Large intestine (tissue), 3 donors: ENCODE results near the gene IQCB1. TPM values are rescaled to one million over a fixed set of nuclear protein-coding genes. Genes with fewer than 3 reads are reported as not detected.
A peak's percentile ranks its signal among the peaks of the same experiment; 100 is the strongest.
"Not testable (repeated sequence)": the region's sequence is repeated elsewhere in the genome, so short reads cannot be mapped to it uniquely, and the experiment has no call there.

Experiments
- DNase-seq, 2 donors: peaks; one replicate each; pipeline versions ENCODE4 v3.0.0 to v3.0.0-alpha.2; 2013
- H3K27ac ChIP-seq: one replicate; pipeline ENCODE4 v1.5.1; 2013; ENCODE audit warnings: low read length
- H3K27me3 ChIP-seq: 2 replicates; pipeline ENCODE4 v1.6.1; 2013; ENCODE audit warnings: low read length; ENCODE audit not compliant: control insufficient read depth, insufficient read depth
- H3K36me3 ChIP-seq: 2 replicates; pipeline ENCODE4 v1.6.1; 2013; ENCODE audit warnings: low read length; ENCODE audit not compliant: control insufficient read depth, insufficient read depth
- H3K4me1 ChIP-seq: one replicate; pipeline ENCODE4 v1.6.1; 2013; ENCODE audit warnings: low read length; ENCODE audit not compliant: control insufficient read depth, insufficient read depth
- H3K4me3 ChIP-seq: one replicate; pipeline ENCODE4 v1.5.1; 2013; ENCODE audit warnings: low read length
- H3K9me3 ChIP-seq: one replicate; pipeline ENCODE4 v1.6.1; 2013; ENCODE audit warnings: mild to moderate bottlenecking, low read depth, low read length, moderate library complexity; ENCODE audit not compliant: control insufficient read depth
- WGBS: methylation state at CpG from one replicate; pipeline ENCODE4 v1.1.5; 2013; ENCODE audit warnings: low lambda C conversion rate; ENCODE audit not compliant: insufficient coverage; 5-methylcytosine and 5-hydroxymethylcytosine counted together
- polyA plus RNA-seq: library from polyadenylated mRNA; unstranded; fragments of 120-200 nt; gene quantifications from one replicate; pipeline ENCODE4 v1.2.1, GENCODE V29; 2013

IQCB1 gene
- polyA plus RNA-seq, 1 donor: 33.7 TPM

- Histone ChIP-seq H3K4me1 (no peaks in the 10 kb centered on the region), H3K9me3 (no peaks in the 10 kb centered on the region), H3K27ac (no peak overlapping the region), H3K27me3 (no peaks in the 10 kb centered on the region), H3K36me3 (peaks cover 26% of the 10 kb centered on the region), H3K4me3 (no peak overlapping the region)
- DNase-seq: no peak
Measured at GRCh38 chr3:121817753-121818152, 17.1 kb downstream of the IQCB1 start.

- H3K27me3 ChIP-seq: no peaks in the 10 kb centered on the region
- H3K4me1 ChIP-seq: peaks cover 4% of the 10 kb centered on the region
- DNase-seq: peak in 1 of 2 donors; percentile 34
- H3K27ac ChIP-seq: no peak overlapping the region
- peaks cover 12% of the 10 kb centered on the region for H3K36me3 ChIP-seq
- no CpG with 5 or more reads among the region's 1 CpG for WGBS
- no peaks in the 10 kb centered on the region for H3K9me3 ChIP-seq
- no peak overlapping the region for H3K4me3 ChIP-seq
Measured at GRCh38 chr3:121809249-121809648, 25.6 kb downstream of the IQCB1 start.

- peaks cover 9% of the 10 kb centered on the region for H3K4me1 ChIP-seq
- H3K27ac ChIP-seq: peak overlapping the region; percentile 94
- 36% methylated on average over 1 of the region's 2 CpGs for WGBS
- H3K27me3 ChIP-seq: no peaks in the 10 kb centered on the region
- peak overlapping the region; percentile 28 for H3K4me3 ChIP-seq
- DNase-seq: peak; percentile 20 to 82
- H3K36me3 ChIP-seq: peaks cover 6% of the 10 kb centered on the region
- H3K9me3 ChIP-seq: no peaks in the 10 kb centered on the region
Measured at GRCh38 chr3:121803771-121804320, 31.0 kb downstream of the IQCB1 start.

GRCh38 chr3:121800906-121801305 lies 34.0 kb downstream of the IQCB1 start:
- peaks cover 2% of the 10 kb centered on the region for H3K36me3 ChIP-seq
- no peaks in the 10 kb centered on the region for H3K9me3 ChIP-seq
- peaks cover 9% of the 10 kb centered on the region for H3K4me1 ChIP-seq
- DNase-seq: no peak
- no peak overlapping the region for H3K4me3 ChIP-seq
- no peaks in the 10 kb centered on the region for H3K27me3 ChIP-seq
- H3K27ac ChIP-seq: no peak overlapping the region

GRCh38 chr3:121796970-121797369 lies 37.9 kb downstream of the IQCB1 start:
- 80% methylated on average over 1 of the region's 1 CpG for WGBS
- no peak for DNase-seq

GRCh38 chr3:121794264-121794983 lies 40.4 kb downstream of the IQCB1 start:
- H3K36me3 ChIP-seq: peaks cover 16% of the 10 kb centered on the region
- H3K4me1 ChIP-seq: no peaks in the 10 kb centered on the region
- H3K27ac ChIP-seq: no peak overlapping the region
- 92% methylated on average over 2 of the region's 2 CpGs for WGBS
- no peak overlapping the region for H3K4me3 ChIP-seq
- H3K9me3 ChIP-seq: no peaks in the 10 kb centered on the region
- H3K27me3 ChIP-seq: no peaks in the 10 kb centered on the region
- no peak for DNase-seq

More at GRCh38 chr3:121796970-121797369, 37.9 kb downstream of the IQCB1 start:
- Histone ChIP-seq H3K9me3 (no peaks in the 10 kb centered on the region), H3K27ac (no peak overlapping the region), H3K4me3 (no peak overlapping the region), H3K36me3 (peaks cover 9% of the 10 kb centered on the region), H3K4me1 (no peaks in the 10 kb centered on the region), H3K27me3 (no peaks in the 10 kb centered on the region)

- Histone ChIP-seq H3K36me3 (peaks cover 25% of the 10 kb centered on the region), H3K4me3 (no peak overlapping the region), H3K27me3 (no peaks in the 10 kb centered on the region), H3K4me1 (no peaks in the 10 kb centered on the region), H3K27ac (no peak overlapping the region), H3K9me3 (no peaks in the 10 kb centered on the region)
- DNase-seq: no peak
- 100% methylated on average over 2 of the region's 3 CpGs for WGBS
Measured at GRCh38 chr3:121793078-121793477, 41.8 kb downstream of the IQCB1 start.

- H3K4me3 ChIP-seq: no peak overlapping the region
- 100% methylated on average over 1 of the region's 2 CpGs for WGBS
- DNase-seq: no peak
- no peaks in the 10 kb centered on the region for H3K27me3 ChIP-seq
- H3K9me3 ChIP-seq: no peaks in the 10 kb centered on the region
- no peak overlapping the region for H3K27ac ChIP-seq
- H3K4me1 ChIP-seq: no peaks in the 10 kb centered on the region
- peaks cover 46% of the 10 kb centered on the region for H3K36me3 ChIP-seq
Measured at GRCh38 chr3:121786485-121786884, 48.4 kb downstream of the IQCB1 start.

- not testable (repeated sequence) for H3K27ac ChIP-seq, H3K4me3 ChIP-seq, H3K27me3 ChIP-seq, H3K4me1 ChIP-seq, DNase-seq, H3K9me3 ChIP-seq
- H3K36me3 ChIP-seq: peaks cover 44% of the 10 kb centered on the region
- WGBS: 0% methylated on average over 1 of the region's 8 CpGs
Measured at GRCh38 chr3:121782784-121783183, 52.1 kb downstream of the IQCB1 start.

- no peaks in the 10 kb centered on the region for H3K9me3 ChIP-seq
- 97% methylated on average over 4 of the region's 7 CpGs for WGBS
- H3K27ac ChIP-seq: no peak overlapping the region
- H3K4me1 ChIP-seq: no peaks in the 10 kb centered on the region
- H3K27me3 ChIP-seq: no peaks in the 10 kb centered on the region
- H3K4me3 ChIP-seq: no peak overlapping the region
- no peak for DNase-seq
- H3K36me3 ChIP-seq: peaks cover 42% of the 10 kb centered on the region
Measured at GRCh38 chr3:121781611-121782010, 53.2 kb downstream of the IQCB1 start.

GRCh38 chr3:121775095-121775494 lies 59.8 kb downstream of the IQCB1 start:
- DNase-seq, H3K4me3 ChIP-seq, H3K27me3 ChIP-seq, H3K9me3 ChIP-seq, H3K27ac ChIP-seq, H3K4me1 ChIP-seq: not testable (repeated sequence)
- no CpG with 5 or more reads among the region's 4 CpGs for WGBS
- H3K36me3 ChIP-seq: peaks cover 55% of the 10 kb centered on the region
